ENCODE results near the gene UBR4.

DNA sequence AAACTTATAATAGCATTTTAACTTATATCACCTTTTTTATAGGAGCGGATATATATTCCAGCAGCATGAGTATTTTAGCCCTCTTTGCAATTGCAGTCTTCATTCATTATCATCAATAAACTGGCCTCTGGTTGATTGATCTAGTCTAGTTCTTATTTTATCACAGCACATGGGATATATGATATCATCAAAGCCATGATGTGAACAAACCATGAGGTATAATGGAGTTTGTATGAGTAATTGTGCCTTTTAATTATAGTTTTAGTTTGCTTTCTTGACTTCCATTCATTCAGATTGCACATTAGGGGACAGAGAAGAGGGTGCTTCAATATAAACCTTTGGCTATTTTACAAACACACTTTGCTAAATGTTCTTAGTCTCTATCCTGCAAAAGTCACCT, 3.5 kb upstream of the UBR4 start:
- TF ChIP-seq, protein P1, sequence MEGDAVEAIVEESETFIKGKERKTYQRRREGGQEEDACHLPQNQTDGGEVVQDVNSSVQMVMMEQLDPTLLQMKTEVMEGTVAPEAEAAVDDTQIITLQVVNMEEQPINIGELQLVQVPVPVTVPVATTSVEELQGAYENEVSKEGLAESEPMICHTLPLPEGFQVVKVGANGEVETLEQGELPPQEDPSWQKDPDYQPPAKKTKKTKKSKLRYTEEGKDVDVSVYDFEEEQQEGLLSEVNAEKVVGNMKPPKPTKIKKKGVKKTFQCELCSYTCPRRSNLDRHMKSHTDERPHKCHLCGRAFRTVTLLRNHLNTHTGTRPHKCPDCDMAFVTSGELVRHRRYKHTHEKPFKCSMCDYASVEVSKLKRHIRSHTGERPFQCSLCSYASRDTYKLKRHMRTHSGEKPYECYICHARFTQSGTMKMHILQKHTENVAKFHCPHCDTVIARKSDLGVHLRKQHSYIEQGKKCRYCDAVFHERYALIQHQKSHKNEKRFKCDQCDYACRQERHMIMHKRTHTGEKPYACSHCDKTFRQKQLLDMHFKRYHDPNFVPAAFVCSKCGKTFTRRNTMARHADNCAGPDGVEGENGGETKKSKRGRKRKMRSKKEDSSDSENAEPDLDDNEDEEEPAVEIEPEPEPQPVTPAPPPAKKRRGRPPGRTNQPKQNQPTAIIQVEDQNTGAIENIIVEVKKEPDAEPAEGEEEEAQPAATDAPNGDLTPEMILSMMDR (optimal IDR thresholded peaks at IDR 0.05 in 1 of 3, IDR thresholded peaks at IDR 0.05 in 1 of 3, conservative IDR thresholded peaks at IDR 0.05 in 1 of 3; ENCODE audit: extremely low read depth in 1 of 3, insufficient read depth in 2 of 3, low read length in 3 of 3): no peak
- no peak for TF ChIP-seq EZH2 (IDR thresholded peaks at IDR 0.05; ENCODE audit: low read length)

Measured in keratinocyte (primary cell).